GM19463 (cell line): ENCODE data around the gene ABHD12.
"Not testable (repeated sequence)": the region's sequence is repeated elsewhere in the genome, so short reads cannot be mapped to it uniquely, and the experiment has no call there.

ENCODE experiments used
- ATAC-seq: cut with Tn5 transposase; IDR thresholded peaks from one replicate; pipeline ENCODE4 v1.9.1; 2021; ENCODE audit warnings: mild to moderate bottlenecking, moderate library complexity; ENCODE audit not compliant: unreplicated experiment

Gene ABHD12

DNA sequence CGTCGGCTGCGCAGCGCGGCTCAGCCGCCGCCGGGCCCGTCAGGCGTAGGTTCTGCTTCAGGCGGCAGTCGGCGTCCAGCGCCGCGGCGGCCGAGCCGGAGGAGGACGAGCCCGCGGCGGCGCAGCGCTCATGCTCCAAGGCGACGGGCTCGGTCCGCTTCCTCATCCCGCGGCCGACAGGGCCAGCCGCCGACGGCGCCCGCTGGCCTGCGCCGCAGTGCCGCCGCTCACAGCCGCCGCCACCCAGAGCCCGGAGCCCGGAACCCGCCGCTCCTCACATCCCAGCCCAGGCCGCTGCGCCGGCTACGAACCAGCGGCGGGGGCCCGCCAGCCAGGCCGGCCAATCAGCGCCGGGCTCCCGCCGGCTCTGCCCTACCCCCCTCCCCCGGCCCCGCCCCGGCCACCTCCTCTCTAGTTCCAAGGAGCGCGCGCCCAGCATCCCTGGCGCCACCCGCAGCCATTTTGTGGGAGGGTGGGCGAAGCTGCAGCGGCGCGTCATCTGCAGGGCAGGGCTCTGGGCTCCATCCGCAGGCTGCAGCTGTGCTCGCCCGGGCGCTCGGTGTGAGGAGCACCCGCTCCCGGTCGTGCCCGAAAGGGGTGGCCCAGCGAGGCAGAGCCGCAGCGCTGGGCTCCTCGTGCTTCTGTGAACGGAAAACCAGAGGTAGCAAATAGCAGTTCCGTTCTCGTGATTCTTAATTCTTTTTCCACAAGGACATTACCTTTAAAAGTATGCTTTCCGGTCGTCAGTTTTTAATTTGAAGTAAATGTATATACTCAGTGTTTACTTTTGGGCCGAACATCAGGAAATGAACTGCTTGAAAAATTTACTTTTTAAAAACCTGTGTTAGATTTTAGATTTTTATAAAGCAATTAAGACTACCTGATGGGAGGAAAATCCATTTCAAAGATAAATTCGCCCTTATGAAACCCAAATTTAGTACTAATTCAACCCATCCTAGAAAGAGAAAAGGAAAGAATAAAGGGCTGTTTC lies at the start of gene ABHD12:
Gene ABHD12 (minus strand): TSS at position 298 of the 991 bp plus-strand sequence. CDS start 132 bp downstream, at position 166.
- peak; percentile 89 for ATAC-seq

DNA sequence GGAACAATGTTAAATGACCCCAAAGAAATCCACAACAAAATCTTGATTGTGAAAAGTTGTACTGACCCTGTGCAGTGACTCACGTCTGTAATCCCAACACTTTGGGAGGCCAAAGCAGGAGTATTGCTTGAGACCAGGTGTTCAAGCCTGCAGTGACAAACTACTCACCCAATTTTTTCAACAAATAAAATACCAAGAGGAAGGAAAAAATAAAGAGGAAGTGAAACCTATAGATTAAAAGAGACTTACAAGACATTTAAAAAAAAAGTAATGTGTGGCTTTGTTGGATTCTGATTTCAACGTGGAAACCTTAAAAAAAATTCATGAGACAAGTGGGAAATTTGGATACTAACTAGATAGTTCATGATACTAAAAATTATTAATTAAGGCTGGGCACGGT lies 48.7 kb upstream of the ABHD12 start:
- no peak for ATAC-seq

DNA sequence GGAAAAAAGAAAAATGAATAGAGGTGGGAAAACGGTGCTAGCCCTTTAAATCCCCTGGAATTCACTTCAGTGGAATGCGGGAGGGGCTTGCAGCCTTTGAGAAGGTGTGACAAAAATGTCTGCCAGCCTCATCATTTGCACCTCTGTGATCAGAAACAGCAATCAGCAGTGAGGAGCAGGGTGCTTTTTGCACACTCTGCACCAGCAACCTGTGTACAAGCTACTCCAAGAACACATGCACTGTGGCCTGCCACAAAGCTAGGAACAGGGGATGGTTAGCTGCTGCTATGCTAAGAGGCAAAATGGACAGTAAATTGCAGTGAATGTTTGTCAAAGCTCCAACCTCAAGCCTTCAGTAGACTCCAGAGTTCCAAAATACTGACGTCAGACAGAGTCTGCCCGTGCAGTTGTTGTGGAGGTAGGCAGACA lies 46.5 kb upstream of the ABHD12 start:
- ATAC-seq = no peak

DNA sequence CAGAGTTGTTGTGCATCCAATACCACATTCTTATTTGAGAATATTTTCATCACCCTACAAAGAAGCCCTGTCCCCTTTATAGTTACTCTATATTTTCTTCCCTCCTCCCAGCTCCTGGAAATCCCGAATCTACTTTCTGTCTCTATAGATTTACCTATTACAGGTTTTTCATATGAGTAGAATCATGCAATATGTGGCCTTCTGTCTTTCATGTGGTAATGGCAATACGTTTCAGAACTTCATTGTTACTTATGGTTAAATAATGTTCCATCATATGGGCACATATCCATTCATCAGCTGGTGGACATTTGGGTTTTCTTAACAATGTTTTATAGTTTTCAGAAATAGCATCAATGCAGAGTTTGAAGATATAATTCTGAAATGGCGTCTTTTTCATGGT lies 33.9 kb upstream of the ABHD12 start:
- no peak for ATAC-seq

DNA sequence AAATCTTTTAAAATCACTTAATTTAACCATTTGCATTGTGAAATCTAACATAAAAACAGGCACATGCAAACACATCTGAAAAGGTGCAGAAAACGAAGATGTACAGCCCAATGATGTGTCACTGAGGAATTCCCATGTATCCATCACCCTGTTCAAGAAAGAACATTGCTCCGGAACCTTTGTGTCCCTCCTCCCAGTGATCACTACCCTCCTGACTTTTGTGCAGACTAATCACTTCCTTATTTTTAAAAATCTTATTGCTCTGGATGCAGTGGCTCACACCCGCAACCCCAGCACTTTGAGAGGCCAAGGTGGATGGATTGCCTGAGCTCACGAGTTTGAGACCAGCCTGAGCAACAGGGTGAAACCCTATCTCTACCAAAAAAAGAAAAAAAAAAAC lies 31.4 kb upstream of the ABHD12 start:
- no peak for ATAC-seq

DNA sequence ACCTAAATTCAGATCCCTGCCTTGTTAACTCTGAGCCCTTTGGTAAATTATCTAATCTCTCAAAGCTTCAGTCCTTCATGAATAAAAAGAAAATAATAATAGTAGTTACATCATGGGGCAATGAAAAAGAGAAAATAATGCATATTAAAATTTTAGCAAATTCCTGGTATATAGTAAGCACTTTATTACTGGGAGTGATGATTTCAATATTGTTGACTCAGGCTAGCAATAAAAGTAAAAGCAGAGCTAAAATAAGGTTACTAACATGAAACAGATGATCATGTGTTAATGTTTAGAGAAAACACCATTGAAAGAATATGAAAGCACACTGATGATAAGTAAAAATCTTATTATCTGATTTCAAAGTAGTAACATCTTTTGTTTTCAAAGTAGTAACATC lies 30.5 kb upstream of the ABHD12 start:
- ATAC-seq = no peak

DNA sequence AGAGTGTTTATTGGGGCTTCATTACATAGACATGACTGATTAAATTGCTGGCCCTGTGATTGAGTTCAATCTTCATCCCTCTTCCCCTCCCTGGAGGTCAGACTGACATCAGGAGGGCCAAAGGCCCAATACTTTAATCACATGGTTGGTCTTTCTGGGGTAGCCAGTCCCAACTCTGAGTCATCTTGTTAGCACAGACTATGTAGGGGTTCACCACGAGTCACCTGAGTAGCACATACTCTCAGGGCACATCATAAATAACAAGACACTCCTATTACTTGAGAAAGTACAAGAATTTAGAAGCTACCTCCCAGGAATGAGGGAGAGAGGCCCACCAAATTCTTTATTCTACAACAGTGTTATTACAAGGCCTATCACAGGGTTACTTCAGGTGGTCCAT lies 28.1 kb upstream of the ABHD12 start:
- no peak for ATAC-seq

DNA sequence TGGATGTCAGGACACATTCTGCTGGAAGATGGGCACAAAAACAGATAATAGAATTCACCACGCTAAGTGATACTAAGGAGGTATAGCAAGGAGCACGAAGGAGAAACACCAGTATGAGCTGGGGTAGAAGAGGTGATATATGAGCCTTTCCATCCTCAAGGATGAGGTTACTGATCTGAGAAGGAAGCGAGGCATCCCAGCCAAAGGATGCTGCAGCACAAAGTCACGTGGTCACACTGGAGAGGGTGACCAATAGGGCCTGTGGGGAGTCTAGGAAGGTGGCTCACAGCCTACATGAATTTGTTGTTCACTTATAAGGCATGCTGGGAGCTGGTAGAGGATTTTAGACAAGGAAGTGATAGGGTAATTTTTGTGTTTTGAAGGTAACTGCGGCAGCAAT lies 18.3 kb upstream of the ABHD12 start:
- ATAC-seq = no peak

DNA sequence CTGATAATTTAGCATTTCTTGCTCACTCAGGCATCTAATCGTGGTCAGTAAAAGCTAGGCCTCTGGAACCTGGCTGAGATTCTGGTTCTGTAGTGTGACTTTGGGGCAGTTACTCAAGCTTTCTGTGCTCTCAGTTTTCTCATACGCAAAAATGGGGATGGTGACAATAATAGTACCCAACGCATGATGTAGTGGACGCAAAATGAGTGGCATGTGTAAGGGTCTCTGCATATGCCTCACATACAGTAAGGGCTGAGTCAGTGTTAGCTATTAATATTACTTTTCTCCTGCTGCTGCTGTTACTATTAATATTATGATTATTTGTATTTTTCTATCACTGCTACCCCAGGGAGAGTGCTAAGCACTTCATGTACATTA lies 17.5 kb upstream of the ABHD12 start:
- no peak for ATAC-seq

DNA sequence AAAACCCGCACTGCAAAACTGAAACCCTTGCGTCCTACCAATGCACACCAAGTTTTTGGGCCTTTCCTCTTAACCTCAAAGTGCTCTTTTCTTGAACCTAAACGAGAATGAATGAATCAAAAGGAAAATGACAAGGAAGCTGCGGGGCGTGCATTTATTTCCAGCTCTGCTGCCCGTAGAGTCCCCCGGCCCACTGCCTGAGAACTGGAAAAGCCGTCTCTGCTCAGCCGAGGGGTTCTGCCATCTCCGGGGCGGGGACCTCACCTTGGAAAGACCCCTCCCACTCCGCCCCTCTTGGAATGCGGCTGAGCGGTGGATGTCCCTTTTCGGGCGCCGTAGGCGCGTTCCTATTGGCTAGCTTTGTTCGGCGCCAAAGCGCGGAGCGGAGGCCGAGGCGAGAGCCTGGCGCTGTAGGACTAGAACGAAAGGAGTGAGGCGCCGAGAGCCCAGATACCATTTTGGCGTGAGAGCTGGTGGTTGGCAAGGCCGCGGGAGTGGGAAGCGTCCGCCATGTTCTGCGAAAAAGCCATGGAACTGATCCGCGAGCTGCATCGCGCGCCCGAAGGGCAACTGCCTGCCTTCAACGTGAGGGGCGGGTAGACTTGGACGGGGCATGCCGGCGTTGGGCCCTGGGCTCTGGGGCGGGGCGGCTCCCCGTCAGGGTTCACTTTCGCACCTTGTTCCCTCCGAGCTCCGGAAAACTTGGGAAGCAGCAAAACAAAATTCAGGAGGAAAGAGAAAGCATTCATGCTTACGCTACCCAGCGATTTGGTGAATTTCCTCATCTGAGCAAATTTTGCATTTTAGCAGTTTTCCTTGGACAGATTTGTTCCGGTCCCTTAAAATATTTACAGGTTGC lies 16.9 kb upstream of the ABHD12 start, which contains the start of gene GINS1:
Gene GINS1 (plus strand): TSS at position 363 of the 859 bp plus-strand sequence. CDS start 148 bp downstream, at position 511.
- peak; percentile 87 for ATAC-seq

DNA sequence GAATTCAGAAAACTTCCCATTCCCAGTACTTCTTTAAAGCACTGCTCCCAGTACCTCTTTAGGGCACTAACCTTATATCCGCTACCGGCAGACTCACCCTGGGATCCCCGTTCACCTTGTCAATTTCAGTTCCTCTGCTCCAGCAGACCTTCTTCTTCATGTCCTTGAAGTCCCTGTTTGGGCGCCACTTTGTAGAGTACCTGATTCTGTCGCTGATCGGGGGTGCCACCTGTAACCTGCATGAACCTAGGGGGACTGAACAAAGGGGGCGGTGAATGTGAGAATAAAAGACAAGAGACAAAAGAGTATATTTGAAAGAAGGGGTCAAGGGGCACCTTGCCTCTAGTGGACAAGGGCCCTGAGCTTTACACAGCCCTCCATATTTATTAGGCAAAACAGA lies 11.9 kb upstream of the ABHD12 start:
- no peak for ATAC-seq

DNA sequence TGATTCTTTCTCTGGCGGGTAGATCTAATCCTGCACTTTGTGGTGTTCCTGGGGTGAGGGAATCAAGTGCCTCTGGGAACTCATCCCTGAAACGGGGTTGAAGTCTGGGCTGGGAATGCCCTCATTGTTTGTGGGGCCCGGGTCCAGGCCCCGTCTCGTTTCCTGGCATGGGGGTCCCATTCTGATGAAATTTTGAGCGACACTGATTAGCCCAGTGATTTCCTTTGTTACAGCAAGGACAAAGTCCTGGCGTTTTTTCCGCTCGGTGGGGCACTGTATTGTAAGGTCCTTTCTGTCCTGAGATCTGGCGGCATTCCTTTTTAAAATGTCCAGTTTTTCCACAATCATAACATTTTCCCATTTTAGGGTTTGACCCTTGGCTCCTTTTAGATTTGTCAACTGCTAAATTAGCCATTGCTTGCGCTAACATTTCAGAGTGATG lies 9.7 kb upstream of the ABHD12 start:
- ATAC-seq = not testable (repeated sequence)

DNA sequence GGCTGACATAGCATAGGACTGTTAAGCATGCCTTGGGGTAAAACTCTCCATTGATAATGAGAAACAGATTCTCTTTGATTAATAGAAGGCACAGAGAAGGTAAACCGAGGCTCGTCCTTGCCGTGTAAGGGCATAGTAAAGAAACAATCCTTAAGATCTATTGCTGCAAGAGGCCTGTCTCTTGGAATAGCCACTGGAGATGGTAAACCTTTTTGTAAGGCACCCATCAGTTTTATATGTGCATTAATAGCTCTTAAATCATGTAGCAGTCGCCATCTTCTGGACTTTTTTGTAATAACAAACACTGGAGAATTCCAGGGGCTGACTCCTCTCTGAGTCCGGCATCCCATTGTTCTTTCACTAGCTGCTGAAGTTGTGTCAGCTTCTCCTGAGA lies 8.4 kb upstream of the ABHD12 start:
- no peak for ATAC-seq

DNA sequence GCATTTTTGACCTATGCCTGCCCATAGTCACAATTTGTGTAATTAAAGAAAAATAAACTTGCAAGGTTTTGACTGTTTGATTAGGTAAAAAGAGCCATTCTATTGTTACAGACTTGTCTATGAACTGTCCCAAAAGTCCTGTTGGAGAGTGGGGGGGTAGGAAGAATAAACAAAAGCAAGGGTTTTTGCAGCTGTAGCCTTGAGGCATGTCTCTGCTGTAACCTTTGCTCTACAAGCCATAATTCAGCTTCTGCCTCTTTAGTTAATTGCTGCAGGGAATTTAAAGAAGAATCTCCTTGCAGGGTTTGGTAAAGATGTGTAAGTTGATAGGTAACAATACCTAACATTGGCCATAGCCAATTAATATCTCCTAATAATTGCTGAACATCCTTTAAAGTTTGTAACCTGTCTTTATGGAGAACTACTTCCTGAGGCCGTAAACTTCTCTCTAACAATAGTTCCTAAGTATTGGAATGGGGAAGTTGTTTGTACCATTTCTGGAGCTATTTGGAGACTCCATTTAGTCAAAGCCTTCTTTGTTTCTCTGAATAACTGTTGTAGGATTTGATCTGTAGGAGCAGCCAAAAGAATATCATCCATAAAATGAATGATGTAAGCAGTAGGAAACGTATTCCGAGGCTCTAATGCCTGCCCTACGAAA lies 7.9 kb upstream of the ABHD12 start:
- no peak for ATAC-seq

DNA sequence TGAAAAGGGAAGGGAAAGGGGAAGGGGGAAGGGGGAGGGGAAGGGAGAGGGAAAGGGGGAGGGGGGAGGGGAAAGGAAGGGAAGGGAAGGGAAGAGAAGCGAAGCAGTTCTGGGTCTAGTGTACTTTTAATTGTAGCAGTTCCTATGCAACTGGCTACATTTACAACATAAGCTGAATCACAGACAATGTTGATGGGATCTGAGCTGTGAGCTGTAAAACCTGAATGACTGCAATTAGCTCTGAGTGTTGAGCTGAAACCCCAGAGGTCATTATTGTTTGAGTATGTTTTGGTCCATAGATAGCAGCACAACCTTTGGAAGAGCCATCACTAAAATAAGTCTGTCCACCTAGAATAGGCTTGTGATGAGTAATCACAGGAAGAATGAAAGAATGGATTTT lies 7.2 kb upstream of the ABHD12 start:
- ATAC-seq = no peak

DNA sequence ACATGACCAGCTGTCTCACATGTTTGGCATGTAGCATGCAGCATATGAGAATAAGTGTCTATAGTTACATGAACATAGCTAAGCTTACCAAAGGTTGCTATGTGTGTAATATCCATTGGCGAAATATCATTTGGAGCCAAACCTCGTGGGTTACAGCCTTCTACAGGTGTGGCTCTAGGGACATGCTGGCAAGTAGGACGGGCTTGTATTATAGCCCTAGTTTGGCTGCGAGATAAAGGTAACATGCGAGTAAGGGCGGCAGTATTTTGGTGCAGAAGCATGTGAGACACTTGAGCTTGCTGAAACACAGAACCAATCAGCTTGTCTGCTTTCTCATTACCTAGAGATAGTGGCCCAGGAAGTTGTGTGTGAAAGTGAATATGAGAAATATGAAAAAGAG lies 6.5 kb upstream of the ABHD12 start:
- no peak for ATAC-seq

DNA sequence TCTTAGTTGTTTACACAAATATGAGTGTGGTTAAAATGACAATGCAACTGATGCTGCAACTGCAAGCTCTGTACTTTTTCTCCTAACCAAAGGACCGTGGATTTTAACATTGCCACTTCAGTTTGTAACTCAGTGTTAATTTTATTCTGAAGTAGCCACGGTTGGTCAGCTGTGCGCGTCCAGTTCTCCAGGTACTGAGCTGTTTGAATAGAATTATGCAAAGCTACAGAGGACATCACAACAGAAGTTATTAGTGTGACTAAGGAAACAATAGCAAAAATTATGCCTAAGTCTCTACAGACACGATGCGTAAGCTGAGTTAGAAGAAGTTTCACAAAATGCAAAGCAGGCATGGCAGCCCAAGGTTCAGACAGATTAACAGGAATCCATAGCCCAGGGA lies 4.4 kb upstream of the ABHD12 start:
- no peak for ATAC-seq

DNA sequence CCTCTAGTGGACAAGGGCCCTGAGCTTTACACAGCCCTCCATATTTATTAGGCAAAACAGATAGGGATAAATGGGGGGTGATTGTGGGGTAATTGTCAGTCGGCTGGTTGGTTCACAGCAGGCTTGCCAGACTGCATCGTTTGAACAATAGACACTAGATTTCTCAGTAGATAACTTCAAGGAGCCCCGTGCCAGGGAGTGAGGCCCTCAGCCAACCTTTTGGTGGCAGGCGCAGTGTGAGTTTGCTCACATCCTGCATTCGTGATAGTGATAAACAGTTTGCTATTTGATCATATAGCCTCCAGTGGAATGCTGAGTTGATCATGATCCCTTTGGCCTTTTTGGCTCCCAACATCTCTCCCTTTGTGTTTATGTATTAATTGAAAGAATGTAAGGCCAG lies 3.6 kb upstream of the ABHD12 start:
- no peak for ATAC-seq

DNA sequence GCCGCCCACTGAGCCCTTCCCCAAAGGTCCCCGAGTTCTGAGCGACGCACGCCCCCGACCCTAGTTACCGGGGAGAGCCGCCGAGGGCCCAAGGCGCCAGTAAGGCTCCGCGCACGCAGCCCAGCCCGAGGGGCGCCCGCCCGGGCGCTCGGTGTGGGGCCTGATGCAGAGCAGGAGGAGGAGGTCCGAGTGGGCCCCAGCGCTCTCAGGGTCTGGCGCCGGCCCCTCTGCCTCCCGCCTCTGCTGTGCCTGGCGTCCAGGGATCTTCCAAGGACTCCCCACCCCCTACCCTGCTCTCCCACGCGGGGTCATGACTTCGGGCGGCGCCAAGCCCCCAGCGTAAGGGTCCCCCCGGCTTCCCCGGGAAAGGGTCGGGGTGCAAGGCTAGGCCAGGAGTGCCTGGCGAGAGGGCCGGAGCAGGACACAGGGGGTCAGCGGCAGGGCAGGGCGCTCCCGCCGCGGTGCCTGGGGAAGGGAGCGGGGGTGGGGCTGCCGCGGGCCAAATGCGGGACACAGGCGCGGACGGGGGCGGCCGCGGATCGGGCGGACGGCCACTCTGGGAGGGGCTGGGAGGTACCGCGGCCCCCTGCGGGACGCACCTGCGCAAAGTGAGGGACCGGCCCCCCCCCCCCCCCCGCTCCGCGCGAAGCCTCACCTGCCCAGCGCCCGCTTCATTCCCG lies 637 bp downstream of the ABHD12 start:
- peak; percentile 8 for ATAC-seq

DNA sequence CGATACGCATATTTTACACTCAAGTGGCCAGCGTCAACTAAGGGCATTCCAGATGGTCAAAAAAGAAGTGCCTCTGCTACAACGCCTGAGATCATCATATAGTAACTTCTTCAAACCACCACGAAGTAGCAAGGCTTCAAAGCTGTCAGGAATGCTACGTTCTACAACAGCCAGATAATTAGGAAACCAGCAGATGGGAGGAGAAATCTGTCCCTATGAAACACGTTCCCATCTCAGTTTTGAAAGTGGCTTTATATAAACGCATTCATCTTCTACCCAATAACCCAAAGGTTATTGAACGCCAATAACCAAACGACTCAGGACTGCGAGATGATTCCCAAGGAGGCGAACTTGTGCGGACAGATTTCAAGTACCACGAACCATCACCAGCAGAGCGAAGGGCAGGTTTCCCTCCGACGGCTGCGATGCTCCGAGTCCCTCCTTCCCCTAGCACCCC lies 1.2 kb downstream of the ABHD12 start:
- no peak for ATAC-seq
